ENCODE data around the gene PXK.

The PXK gene

DNA sequence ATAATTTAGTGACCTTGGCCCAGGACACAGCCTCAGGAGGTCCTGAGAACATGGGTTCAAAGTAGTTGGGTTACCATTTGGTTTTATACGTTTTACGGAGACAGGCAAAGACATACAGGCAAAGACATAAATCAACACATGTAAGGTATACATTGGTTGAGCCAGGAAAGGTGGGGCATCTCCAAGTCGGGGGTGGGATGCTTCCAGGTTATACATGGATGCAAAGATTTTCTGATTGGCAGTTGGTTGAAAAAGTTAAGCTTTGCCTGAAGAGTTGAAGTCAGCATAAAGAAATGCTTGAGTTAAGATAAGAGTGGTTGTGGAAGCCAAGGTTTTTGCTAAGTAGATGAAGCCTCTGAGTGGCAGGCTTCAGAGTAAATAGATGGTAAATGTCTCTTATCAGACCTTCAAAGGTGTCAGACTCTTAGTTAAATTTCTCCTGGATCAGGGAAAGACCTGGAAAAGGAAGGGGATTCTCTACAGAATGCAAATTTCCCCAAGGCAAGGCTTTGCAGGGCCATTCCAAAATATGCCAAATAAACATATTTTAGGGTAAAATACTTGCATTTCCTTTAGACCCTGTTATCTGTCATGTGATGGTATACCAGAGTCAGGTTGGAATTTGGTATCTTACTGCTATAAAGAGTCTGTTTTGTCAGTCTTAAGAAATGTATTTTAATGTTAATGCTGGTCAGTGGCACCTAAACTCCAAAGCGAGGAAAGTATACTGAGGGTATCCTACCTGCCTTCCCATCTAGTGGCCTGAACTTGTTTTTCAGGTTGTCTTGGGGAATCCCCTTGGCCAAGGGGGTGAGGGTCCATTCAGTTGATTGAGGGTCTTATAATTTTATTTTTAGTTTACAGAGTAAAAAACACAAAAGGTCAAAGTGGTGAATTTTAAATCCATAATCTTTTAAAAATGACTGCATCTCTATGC, 109.1 kb downstream of the PXK start:
- FAIRE-seq = no peak
- no peak for DNase-seq (ENCODE audit: insufficient read length, low spot score)
- TF ChIP-seq POLR2A (IDR thresholded peaks at IDR 0.05; ENCODE audit: low read depth, low read length) = no peak

DNA sequence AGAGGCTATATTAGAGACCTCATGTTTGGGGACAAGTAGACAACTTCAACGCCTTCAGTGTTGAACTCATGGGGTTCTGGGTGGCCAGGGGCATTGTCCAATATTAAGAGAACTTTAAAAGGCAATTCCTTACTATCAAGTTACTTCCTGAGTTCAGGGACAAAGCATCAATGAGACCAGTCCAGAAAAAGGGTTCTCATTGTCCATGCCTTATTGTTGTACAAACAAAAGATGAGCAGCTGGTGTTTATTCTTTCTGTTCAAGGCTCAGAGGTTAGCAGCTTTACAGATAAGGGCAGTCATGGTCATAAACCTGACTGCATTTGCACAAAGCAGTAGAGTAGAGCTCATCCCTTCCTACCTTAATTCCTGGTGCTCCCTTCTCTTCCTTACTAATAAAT, 119.5 kb downstream of the PXK start:
- DNase-seq (ENCODE audit: insufficient read length, low spot score) = no peak
- TF ChIP-seq POLR2A (IDR thresholded peaks at IDR 0.05; ENCODE audit: low read depth, low read length) = no peak
- FAIRE-seq = no peak

DNA sequence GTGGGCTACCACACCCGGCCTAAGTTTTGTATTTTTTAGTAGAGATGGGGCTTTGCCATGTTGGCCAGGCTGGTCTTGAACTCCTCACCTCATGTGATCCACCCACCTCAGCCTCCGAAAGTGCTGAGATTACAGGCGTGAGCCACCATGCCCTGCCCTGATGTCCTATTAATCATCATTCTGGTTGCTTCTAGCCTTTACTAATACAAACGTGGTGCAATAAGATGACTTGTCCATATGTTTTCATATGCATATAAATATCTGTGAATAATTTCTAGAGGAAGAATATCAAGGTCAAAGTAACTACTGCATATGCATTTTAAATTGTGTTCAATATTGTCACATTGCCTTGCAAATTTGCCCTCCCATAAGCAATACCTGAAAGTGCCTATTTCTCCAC, 126.5 kb downstream of the PXK start:
- no peak for FAIRE-seq
- no peak for TF ChIP-seq POLR2A (IDR thresholded peaks at IDR 0.05; ENCODE audit: low read depth, low read length)
- no peak for DNase-seq (ENCODE audit: insufficient read length, low spot score)

DNA sequence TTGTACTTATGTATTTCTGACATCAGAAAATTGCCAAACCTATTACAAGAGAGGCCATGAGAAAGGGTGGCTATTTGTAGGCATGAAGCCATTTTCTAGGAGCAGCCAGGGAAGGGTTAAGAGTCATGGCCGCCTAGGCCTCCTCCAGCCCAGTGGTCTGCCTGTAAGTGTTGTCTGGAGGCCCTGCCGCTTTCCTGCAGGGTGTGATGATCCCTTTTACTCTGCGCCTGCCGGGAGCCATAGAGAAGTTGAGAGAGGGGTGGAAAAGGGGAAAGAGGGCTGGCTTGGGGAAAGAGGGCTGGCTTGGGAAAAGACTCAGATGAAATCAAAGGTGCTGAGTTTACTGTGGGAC, 130.1 kb downstream of the PXK start:
- no peak for FAIRE-seq
- TF ChIP-seq POLR2A (IDR thresholded peaks at IDR 0.05; ENCODE audit: low read depth, low read length) = no peak
- DNase-seq (ENCODE audit: insufficient read length, low spot score) = no peak

DNA sequence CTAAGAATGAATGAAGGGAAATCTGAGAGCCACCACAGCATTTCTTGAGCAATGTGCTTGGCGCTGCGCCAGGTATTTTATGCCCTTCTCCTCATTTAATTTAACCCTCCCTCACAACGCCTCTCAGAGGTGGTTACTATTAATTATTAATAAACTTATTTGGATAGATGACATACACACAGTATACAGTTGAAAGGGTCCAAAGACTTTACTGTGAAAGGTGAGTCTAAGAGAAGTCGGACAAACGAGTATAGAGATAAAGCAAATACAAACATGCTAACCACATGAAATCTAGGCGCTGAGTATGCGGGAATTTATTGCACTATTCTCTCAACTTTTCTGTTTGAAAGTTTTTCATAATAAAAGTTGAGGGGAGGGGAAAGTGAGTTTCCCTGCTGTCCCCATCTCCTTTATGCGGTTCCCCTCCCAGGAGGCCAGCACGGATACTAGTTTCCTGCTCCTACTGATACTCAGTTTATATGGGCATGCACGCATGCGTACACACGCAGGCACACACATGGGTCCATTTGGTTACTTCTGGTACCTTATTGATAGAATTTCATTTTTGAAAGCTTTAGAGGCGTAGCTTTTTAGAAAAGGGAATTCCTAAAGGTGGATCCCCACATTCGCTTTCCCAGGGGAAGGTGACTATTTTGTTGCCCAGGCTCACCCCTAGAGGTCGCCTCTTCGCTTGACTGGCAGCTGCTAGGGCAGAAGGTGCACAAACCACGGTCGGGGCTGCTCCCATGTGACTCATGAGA, 130.7 kb downstream of the PXK start:
- TF ChIP-seq POLR2A (IDR thresholded peaks at IDR 0.05; ENCODE audit: low read depth, low read length) = no peak
- FAIRE-seq (peak; percentile 96), DNase-seq (ENCODE audit: insufficient read length, low spot score) (peak; percentile 87)

DNA sequence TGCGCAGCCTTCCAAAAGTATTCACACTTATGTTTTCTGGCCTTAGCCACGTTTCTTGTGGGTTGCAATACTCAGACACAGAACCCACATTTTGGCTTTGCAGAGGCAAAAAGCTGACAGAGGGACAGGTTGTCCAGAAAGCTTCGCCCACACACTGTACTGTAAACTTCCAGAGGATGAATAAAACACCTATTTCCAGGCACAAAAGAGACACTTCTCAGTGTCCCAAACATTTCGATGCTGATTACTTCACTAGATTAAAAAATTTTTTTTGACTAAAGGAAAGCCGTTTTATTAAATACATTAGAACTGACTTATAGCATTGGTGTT, 131.2 kb downstream of the PXK start:
- DNase-seq (ENCODE audit: insufficient read length, low spot score) (no peak), FAIRE-seq (no peak)
- no peak for TF ChIP-seq POLR2A (IDR thresholded peaks at IDR 0.05; ENCODE audit: low read depth, low read length)

DNA sequence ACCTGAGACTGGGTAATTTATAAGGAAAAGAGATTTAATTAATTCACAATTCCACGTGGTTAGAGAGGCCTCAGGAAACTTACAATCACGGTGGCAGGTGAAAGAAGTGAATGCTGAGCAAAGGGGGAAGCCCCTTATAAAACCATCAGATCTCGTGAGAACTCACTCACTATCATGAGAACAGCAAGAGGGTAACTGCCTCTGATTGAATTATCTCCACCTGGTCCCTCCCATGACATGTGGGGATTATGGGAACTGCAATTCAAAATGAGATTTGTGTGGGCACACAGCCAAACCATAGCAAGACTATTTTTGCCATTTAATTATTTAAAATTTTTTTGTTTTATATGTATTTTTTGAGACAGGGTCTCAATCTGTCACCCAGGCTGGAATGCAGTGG, 132.2 kb downstream of the PXK start:
- FAIRE-seq (no peak), DNase-seq (ENCODE audit: insufficient read length, low spot score) (no peak)
- TF ChIP-seq POLR2A (IDR thresholded peaks at IDR 0.05; ENCODE audit: low read depth, low read length) = no peak

DNA sequence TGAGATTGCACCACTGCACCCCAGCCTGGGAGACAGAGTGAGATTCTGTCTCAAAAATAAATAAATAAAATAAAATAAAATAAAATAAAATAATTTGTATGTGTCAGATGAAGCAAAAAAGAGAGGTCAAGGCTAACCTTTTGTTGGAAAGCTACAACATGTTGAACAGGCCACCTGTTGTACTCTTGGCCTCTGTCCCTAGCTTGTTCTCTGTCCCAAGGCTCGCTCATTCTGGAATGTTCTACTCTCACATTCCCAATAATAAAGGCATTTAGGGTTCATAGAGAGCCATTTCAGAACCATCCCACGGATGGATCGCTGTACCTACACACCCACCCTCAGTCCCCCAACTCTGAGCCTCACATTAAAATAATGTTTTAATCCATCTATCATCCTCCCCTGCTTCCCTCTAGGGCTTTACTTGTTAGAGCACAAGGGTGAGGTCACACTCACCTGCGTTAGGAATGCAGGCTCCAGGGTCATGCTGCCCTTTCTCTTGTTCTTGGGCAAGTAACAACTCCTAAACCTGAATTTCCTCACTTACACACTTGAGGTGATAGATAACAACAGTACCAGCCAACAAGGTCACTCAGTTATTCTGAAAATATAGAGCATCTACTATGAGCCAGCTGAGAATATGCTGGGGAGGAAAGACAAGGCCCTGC, 134.3 kb downstream of the PXK start:
- DNase-seq (ENCODE audit: insufficient read length, low spot score) = no peak
- no peak for TF ChIP-seq POLR2A (IDR thresholded peaks at IDR 0.05; ENCODE audit: low read depth, low read length)
- no peak for FAIRE-seq

DNA sequence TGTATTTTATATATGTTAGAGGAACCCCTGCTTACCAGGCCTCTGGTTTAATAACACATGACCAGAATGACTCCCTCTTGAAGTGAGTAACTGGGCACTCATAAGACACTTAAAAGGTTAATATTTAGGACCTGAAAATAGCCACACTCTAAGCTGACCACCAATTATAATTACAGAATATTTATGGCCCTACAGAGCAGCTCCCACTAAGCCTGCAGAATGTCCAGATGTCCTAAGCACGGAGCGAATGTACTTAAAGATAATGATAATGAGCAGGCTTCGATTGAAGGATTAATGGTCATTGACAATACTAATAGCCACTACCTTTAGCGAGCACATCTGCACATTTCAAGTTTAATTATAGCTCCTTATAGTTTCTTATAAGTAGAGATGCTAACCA, 136.4 kb downstream of the PXK start:
- FAIRE-seq = no peak

DNA sequence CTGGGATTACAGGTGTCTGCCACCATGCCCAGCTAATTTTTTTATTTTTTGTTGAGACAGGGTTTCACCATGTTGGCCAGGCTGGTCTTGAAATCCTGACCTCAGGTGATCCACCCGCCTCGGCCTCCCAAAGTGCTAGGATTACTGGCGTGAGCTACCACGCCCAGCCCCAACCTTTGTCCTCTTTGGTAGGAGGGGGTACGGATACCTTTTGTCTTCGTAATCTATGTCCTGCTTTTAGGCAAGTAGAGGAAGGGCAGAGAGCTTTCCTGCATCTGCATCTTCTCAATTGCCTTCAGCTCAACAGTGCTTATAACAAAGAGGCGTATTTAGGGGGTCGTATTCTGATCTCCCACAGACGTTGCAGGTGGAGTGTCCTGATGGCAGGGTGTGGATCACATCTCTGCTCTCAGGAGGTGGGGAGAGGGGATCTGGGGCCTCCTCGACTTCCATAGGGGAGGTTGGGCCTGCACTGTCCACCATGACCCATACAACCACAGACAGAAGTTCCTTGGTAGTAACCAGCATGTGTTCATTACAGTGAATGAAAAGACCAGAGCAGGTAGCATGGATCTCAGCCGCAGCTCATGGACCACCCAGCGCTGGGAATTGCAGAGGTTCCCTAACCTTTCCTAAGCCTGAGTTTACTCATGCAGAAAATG, 137.8 kb downstream of the PXK start:
- no peak for FAIRE-seq
- TF ChIP-seq POLR2A (IDR thresholded peaks at IDR 0.05; ENCODE audit: low read depth, low read length) = no peak
- no peak for DNase-seq (ENCODE audit: insufficient read length, low spot score)

More for the DNA sequence above, 136.4 kb downstream of the PXK start:
- no peak for TF ChIP-seq POLR2A (IDR thresholded peaks at IDR 0.05; ENCODE audit: low read depth, low read length)
- DNase-seq (ENCODE audit: insufficient read length, low spot score) = no peak

DNA sequence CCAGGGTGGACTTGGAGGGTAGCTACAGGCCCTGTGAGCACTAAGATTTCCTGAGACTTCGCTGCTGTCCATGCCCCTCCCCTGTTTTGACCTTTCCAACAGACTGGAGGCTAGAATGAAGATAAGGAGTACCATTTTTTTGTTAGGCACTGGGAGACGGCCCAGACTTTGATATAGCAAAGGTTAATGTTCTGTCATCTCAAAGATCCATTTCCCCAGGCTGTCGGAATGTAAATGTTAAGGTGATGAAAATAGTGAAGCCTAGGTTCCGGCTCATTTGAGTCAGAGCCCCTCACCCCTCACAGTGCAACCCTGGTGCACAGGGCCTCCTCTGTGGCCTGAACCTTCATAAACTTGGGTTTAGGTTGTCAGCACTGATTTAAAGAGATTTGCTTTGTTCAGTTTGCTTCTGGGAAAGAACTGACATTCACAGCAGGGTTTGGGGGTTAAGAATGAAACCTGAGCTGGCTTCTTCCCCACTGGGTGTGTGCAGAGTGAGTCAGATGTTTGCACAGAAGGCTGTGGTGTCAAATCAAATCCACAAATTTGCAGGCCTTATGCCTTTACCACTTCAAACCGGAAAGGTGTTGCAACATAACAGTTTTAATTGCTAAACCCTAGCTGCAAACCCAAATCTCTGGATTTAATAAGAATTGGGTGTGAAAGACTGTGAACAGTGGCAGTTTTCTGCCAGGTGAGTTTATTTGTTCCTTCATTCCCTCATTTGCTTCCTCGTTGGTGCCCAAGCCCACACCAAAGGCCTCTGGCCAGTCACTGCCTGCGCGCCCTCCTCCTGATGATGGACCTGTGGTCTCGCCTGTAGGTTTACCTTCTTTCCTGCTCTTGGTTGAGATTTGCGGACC, 138.6 kb downstream of the PXK start:
- peak; percentile 99 for FAIRE-seq
- no peak for TF ChIP-seq POLR2A (IDR thresholded peaks at IDR 0.05; ENCODE audit: low read depth, low read length)
- DNase-seq (ENCODE audit: insufficient read length, low spot score) = peak; percentile 76

DNA sequence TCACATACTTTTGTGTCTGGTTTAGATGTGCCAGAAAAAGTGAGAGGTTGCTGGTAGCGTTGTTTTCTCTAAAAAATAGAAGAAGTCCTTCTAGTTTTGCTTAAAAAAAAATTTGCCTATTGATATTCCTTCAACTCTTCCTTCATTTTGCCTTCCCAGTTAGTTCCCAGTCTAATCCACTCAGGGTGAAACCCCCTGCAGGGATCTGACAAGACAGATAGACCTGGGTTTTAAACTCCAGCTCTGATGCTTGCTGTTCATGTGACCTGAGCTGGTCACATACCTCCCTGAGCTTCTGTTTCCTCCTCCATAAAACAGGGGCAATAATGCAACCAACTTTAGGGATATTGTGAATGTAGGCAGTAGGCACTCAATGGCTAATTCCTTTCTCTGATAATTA, 140.6 kb downstream of the PXK start:
- FAIRE-seq (no peak), DNase-seq (ENCODE audit: insufficient read length, low spot score) (no peak)
- TF ChIP-seq POLR2A (IDR thresholded peaks at IDR 0.05; ENCODE audit: low read depth, low read length) = no peak

DNA sequence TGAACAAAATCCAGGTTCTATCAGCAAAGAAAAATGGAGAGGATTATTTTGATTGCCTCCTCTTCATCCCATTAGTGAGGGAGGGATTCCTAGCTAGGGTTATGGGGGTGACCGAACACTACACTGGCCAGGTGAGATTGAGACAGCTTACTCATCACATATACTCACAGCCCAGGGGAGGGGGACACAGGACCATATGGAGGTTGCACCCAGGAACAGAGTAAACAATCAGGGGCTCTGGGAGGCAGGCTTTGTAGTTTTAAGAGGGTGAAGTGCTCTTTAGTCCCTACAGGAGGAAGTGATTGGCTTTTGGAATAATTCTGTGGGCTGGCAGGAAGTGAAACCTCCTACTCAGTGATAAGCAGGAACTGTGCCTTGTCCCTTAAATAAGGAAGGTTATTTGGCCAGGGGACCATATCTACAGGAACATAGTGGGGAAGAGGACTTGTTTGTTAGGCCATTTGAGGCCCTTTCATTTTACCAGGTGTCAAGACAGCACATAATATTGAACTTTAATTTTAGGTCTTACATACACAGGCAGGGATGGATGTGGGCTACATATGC, 141.7 kb downstream of the PXK start:
- FAIRE-seq (no peak), DNase-seq (ENCODE audit: insufficient read length, low spot score) (no peak)
- TF ChIP-seq POLR2A (IDR thresholded peaks at IDR 0.05; ENCODE audit: low read depth, low read length) = no peak

Data from H54 (cell line).